GM03348 (cell line): ENCODE data around the gene RAP2C.
"Not testable (repeated sequence)": the region's sequence is repeated elsewhere in the genome, so short reads cannot be mapped to it uniquely, and the experiment has no call there.

ENCODE experiments used
- DNase-seq: peaks from one replicate; pipeline ENCODE4 v3.0.0; 2012; ENCODE audit warnings: low spot score

Gene RAP2C

DNA sequence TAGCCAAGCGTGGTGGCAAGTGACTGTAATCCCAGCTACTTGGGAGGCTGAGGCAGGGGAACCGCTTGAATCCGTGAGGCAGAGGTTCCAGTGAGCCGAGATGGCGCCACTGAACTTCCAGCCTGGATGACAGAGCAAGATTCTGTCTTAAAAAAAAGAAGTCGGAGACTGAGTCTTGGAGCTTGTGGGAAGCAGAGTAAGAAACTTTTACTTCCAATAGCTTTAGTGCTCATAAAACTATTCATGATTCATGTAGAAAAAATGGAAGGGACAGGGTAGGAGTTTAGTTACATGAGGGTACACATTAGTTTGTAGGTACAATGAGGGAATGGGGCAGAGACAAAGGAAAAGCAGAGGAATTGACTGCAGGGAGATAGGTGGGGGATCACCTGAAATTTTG lies 19.3 kb downstream of the RAP2C start:
- DNase-seq = peak; percentile 2

DNA sequence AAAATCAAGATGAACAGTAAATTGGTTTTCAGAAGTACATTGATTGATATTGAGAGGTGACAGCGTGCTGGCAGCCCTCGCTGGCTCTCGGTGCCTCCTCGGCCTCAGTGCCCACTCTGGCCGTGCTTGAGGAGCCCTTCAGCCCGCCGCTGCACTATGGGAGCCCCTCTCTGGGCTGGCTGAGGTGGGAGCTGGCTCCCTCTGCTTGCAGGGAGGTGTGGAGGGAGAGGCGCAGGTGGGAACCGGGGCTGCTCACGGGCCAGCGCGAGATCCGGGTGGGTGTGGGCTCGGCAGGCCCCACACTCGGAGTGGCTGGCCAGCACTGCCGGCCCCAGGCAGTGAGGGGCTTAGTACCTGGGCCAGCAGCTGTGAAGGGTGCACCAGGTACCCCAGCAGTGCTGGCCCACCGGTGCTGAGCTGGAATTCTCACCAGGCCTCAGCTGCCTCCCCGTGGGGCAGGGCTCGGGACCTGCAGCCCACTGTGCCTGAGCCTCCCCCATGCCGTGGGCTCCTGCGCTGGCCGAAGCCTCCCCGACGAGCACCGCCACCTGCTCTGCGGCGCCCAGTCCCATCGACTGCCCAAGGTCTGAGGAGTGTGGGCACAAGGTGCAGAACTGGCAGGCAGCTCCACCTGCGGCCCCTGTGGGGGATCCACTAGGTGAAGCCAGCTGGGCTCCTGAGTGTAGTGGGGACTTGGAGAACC lies 25.2 kb downstream of the RAP2C start:
- DNase-seq = no peak

DNA sequence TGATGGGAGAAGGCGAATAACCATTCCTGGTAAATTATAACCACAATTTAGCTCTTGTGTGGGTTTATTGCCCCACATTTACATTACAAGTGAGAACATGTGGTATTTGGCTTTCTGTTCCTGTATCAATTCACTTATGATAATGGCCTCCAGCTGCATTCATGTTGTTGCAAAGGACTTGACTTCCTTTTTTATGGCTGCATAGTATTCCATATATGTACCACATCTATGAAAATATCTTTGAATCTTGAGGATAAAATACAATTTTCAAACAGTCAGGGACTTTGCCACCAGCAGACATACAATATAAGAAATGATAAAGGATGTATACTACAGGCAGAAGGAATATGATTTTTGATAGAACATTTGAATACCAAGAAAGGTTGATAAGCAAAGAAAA lies 27.3 kb downstream of the RAP2C start:
- DNase-seq = no peak

DNA sequence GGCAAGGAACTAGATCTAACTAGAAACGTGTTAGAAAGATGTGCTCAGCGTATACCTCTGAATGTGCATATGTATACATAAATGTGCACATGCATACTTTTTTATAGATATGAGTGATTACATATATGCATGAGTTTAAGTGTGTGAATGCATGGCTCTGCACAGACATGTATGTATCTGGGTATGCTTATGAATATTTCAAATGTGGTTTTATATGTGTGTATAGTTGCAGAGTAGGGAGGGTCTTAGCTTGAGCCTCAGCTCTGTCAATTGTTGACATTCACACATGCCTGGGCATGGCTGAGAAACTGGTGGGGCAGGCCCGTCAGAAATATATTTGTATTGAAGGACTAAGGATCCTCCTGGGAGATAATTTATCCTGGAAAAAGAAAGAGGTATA lies 31.1 kb downstream of the RAP2C start:
- DNase-seq = no peak

DNA sequence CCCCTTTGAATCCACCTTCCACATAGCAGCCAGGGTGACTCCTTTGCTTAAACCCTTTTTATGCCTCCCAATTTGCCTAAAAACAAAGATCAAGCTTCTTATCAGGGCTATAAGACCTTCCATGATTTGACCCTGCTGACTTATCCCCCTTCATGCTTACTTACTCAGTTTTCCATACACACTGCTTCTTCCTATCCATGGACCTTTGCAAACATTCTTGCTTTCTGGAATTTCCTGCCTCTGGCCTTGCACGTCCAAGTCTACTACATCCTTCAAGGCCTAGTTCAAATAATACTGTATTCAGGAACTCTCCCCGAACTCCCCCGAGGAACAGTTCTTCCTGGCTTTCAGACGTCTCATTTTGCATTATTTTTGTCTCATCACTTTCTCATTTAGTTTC lies 31.8 kb downstream of the RAP2C start:
- DNase-seq = no peak

DNA sequence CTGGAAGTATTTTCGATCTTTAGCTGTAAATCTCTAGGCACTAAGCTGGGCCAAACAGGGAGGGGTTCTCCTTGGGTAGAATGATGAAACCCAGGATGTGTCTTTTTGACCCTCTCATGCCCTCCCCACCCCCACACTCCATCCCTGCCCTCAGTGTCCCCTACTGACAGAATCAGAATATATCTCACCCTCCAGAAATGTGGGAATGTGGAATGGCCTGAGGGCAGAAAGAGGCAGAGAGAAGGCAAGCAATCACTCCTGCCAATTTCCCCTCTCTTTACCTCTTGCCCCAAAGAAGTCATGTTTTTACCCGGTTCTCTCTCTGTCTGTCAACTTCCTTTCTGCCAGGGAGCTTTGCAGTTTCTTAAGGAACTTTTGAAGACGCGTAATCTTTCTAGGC lies 34.4 kb downstream of the RAP2C start:
- DNase-seq = no peak

DNA sequence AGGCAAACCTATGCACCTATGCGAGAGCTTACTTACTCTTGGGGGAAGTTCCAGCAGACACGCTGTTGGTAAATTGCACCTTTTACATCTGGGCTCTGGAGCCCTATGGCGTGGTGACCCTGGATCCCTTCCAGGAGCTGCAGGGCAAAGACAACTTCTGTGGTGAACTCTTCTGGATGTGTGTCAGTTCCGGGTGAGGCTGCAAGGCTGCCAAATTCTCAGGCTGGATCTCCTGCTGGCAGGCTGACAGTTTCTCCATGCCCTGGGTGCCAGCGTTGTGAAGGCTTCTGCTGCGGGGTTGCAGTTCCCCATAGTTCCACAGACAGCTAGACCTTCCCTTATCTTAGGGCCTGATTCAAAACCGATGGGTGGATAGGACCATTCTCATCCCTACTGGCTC lies 37.9 kb downstream of the RAP2C start:
- no peak for DNase-seq

DNA sequence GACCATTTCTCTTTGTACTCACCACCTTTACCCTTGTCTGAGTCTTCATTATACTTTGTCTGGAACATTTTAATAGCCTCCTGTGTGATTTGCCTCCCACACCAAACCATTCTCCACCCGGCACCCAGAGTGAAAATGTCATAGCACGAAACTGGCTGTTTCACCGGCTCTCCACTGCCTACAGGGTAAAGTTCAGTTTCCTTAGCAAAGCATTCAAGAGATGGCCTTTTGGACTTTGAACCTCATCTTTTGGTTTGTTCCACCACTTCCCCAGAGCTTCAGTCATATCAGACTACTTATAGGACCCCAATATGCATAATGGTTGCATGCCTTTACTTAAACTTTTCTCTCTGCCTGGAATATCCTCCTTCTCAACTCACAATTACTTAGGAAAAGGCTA lies 38.3 kb downstream of the RAP2C start:
- no peak for DNase-seq

DNA sequence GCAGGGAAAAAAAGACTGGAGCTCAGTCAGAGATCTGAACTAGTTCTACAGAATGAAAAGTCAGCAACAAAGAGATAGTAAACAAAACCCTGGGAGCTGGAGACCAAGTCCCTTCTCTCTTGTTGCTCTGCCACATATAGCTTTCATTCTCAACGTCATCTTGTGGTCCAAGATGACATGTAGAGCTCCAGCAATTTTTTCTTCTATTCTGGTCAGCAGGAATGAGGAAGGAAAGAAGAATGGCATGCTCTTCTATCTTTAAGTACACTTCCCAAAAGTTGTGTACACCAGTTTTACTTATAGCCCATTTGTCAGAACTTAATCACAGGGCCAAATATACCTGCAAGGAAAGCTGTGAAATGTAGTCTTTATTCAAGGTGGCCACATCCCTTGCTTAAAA lies 45.6 kb downstream of the RAP2C start:
- DNase-seq = no peak

DNA sequence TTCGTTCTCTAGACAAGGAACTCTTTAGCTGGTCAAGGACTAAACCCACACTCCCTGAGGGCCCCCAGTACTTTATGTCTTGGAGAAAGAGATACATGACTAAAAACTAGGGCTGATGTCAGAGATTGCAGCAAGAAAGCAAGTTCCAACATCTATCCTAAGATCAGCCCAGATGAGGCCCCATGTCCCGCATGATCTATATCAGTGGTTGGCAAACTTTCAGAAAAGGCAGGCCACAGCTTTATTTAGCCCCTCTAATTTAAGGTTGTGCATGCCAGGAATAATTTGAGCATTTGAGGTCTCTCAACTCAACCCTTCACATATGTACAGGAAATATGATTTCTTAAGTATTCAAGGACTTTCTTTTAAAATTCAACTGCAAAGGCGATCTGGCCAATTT lies 47.4 kb downstream of the RAP2C start:
- DNase-seq = no peak

DNA sequence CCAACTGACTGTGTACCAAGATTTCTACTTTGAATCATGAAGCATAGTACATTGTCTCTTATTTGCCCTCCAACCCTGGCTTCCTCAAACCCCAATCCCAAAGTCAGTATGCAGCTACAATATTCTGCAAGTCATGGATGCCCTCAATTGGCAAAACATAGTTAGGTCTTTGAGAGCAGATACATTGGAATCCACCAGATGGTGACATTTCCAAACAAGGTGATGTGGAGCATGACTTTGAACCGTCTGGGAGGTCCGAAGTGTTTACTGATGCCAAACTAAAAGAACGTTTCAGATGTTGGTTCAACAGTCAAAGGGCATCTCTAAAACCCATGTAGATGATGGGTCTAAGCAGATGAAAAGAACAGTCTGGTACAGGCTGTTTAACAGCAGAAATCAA lies 47.8 kb downstream of the RAP2C start:
- DNase-seq = no peak

DNA sequence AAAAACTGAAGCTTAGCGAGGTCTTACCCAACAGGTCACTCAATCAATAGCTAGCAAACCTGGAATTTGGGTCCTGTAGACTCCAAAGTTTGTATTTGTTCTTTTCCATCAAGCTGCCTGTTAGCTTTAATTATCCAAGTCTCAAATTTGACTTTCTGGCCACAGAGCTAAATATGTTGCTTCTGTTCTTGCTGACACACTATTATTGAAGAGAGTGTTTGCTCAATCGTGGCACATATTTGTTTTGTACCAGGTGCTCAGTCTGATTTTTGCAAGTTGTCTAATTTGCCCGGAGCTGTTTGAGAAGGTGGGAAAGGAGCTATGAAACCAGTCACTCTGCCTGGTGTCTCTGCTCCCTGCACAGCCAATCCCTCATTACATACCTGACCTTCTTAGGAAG lies 49.7 kb downstream of the RAP2C start:
- no peak for DNase-seq

DNA sequence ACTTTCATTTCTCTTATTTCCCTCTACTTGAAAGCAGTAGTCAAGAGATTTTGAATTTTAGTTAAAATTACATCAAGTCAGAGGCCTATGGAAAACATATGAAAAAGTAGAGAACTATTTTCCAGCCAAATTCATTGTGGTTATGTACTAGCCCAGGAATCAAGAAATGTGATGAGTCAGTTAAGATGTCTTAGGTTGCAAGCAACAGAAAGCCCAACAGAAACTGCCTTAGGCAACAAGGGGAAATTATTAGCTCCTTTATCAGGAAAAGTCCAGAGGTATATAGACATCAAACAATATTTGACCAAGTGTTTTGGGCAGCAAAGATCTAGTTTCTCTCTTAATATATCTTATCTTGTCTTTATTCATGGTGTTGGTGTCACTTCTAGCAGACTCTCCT lies 53.6 kb downstream of the RAP2C start:
- no peak for DNase-seq

DNA sequence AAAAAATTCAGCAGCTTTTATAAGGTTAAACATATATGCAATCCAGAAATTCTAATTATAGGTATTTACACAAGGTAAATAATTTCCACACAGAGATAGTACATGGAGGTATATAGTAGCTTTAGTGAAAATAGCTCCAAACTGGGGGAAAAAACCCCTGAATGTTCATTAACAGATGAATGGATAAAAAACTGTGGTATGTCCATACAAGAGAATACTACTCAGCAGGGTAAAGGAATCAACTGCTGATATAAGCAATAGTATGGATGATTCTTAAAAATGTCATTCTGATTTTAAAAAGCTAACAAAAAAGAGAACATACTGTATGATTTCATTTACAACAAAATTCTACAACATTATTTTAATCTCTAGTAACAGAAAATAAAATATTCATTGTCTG lies 54.2 kb downstream of the RAP2C start:
- DNase-seq = no peak

DNA sequence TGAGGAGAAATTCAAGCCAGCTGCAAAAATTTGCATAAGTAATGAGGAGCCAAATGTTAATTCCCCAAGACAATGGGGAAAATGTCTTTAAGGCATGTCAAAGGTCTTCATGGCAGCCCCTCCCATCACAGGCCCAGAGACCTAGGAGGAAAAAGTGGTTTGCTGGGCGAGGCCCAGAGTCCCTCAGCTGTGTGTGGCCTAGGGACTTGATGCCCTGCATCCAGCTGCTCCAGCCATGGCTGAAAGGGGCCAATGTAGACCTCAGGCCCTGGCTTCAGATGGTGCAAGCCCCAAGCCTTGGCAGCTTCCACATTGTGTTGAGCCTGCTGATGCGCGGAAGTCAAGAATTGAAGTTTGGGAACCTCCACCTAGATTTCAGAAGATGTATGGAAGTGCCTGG lies 56.2 kb downstream of the RAP2C start:
- DNase-seq = not testable (repeated sequence)

DNA sequence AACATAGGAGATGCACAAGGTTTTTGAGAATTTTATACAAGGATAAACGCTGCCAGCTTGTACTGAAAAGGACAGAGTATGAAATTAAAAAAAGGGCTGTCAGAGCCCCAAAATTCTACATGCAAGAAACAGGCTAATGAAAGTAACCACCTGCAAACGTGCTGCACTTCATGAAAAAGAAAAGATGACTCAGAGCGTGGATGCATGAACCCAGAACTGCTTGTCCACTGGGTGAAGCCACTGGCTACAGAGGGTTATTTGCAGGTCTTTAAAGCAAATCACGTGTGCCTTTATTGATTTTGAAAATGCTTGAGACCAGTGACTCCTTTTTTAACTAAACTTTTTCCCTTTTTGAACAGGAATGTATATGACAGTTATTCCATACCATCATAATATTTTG lies 66.1 kb downstream of the RAP2C start:
- no peak for DNase-seq
